Mesothelial cell of epicardium (in vitro differentiated cells): ENCODE results near the gene XPA. TPM values are rescaled to one million over a fixed set of nuclear protein-coding genes. Genes with fewer than 3 reads are reported as not detected.

Experiments
- DNase-seq, 2 experiments: peaks; one replicate each; pipeline ENCODE4 v3.0.0; 2021; ENCODE audit warnings: low spot score in 2 of 2; ENCODE audit not compliant: unreplicated experiment in 2 of 2
- H3K27ac Mint-ChIP-seq: 2 replicates; pipeline ENCODE4 v1.8.0; 2021; ENCODE audit warnings: mixed read lengths
- H3K27me3 Mint-ChIP-seq: 2 replicates; pipeline ENCODE4 v1.8.0; 2021; ENCODE audit warnings: low read depth, mixed read lengths
- H3K36me3 Mint-ChIP-seq: 2 replicates; pipeline ENCODE4 v1.8.0; 2021; ENCODE audit warnings: mixed read lengths
- H3K4me1 Mint-ChIP-seq: 2 replicates; pipeline ENCODE4 v1.8.0; 2021; ENCODE audit warnings: mixed read lengths
- H3K4me3 Mint-ChIP-seq: 2 replicates; pipeline ENCODE4 v1.8.0; 2021; ENCODE audit warnings: mild to moderate bottlenecking, moderate library complexity, mixed read lengths
- H3K9me3 Mint-ChIP-seq: 2 replicates; pipeline ENCODE4 v1.8.0; 2021; ENCODE audit warnings: mixed read lengths
- total RNA-seq: library from RNA; stranded (reverse); gene quantifications from 3 replicates; pipeline ENCODE4 v1.2.1, GENCODE V29; 2021
- TF ChIP-seq, protein P1 (sequence below): fragments of 200-600 bp; sonication (generic); IDR thresholded peaks from one replicate; pipeline ENCODE4 v1.5.0; 2021; ENCODE audit warnings: antibody characterized with exemption; ENCODE audit not compliant: unreplicated experiment

Gene XPA
- total RNA-seq, 1 donor from 2014 or later: 17.5 TPM

DNA sequence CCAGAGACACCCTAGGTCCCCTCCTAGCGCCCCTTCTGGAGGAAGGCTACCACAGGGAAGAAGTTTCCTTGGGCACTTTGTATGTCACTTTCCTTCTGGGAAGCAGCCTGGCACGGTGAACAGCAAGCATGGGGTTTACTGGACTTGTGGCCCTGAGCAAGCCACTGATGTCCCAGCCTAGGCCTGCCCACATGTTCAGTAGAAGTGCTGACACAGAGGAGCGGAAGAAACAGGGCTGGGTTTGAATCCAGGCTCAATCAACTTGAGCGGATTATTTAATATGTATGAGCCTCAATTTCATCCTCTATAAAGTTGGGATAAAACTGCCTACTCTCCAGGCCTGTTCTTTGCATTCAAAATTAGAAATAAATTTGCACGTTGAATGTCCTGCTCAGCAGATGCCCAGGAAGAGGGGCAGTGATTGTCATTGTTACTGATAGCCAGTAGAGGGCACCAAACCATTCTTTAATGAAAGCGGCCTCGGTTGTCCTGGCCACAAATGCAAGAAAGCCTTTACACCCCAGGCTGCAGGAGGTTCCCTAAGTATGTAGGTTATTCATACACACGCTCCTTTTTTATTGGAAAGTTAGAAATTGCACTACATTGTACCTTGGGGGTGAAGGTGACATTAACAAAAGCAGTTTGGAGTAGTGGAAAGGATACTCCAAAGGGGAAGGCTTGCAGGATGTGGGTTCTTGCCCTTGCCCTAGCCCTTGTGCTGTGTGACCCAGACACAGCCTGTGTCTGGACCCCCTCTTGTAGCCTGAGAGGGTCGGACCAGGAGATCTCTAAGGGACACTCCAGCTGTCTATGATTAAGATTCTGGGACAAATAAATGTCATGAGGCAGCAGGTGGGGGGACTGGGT lies 13.4 kb upstream of the XPA start:
- H3K27me3 Mint-ChIP-seq: peaks cover 39% of the 10 kb centered on the region
- no peaks in the 10 kb centered on the region for H3K9me3 Mint-ChIP-seq
- TF ChIP-seq, protein P1, sequence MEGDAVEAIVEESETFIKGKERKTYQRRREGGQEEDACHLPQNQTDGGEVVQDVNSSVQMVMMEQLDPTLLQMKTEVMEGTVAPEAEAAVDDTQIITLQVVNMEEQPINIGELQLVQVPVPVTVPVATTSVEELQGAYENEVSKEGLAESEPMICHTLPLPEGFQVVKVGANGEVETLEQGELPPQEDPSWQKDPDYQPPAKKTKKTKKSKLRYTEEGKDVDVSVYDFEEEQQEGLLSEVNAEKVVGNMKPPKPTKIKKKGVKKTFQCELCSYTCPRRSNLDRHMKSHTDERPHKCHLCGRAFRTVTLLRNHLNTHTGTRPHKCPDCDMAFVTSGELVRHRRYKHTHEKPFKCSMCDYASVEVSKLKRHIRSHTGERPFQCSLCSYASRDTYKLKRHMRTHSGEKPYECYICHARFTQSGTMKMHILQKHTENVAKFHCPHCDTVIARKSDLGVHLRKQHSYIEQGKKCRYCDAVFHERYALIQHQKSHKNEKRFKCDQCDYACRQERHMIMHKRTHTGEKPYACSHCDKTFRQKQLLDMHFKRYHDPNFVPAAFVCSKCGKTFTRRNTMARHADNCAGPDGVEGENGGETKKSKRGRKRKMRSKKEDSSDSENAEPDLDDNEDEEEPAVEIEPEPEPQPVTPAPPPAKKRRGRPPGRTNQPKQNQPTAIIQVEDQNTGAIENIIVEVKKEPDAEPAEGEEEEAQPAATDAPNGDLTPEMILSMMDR: peak; percentile 83
- no peak for DNase-seq
- H3K27ac Mint-ChIP-seq: no peak overlapping the region
- no peak overlapping the region for H3K4me3 Mint-ChIP-seq
- H3K4me1 Mint-ChIP-seq: peaks cover 9% of the 10 kb centered on the region
- H3K36me3 Mint-ChIP-seq: no peaks in the 10 kb centered on the region

- no peaks in the 10 kb centered on the region for H3K36me3 Mint-ChIP-seq
- no peak overlapping the region for H3K27ac Mint-ChIP-seq
- no peak overlapping the region for H3K4me3 Mint-ChIP-seq
- no peaks in the 10 kb centered on the region for H3K9me3 Mint-ChIP-seq
- no peak for DNase-seq
- H3K4me1 Mint-ChIP-seq: peaks cover 23% of the 10 kb centered on the region
- peaks cover 29% of the 10 kb centered on the region for H3K27me3 Mint-ChIP-seq
- TF ChIP-seq, protein P1: no peak
Measured at GRCh38 chr9:97706246-97706645, 9.1 kb upstream of the XPA start.

GRCh38 chr9:97705354-97705950 lies 8.3 kb upstream of the XPA start:
- H3K27ac Mint-ChIP-seq: no peak overlapping the region
- H3K36me3 Mint-ChIP-seq: no peaks in the 10 kb centered on the region
- DNase-seq: no peak
- no peak overlapping the region for H3K4me3 Mint-ChIP-seq
- H3K27me3 Mint-ChIP-seq: peaks cover 28% of the 10 kb centered on the region
- no peaks in the 10 kb centered on the region for H3K9me3 Mint-ChIP-seq
- peaks cover 17% of the 10 kb centered on the region for H3K4me1 Mint-ChIP-seq
- TF ChIP-seq, protein P1: no peak

- no peak for DNase-seq
- H3K27ac Mint-ChIP-seq: peak overlapping the region; percentile 5
- no peak overlapping the region for H3K4me3 Mint-ChIP-seq
- TF ChIP-seq, protein P1: no peak
- no peaks in the 10 kb centered on the region for H3K36me3 Mint-ChIP-seq
- H3K9me3 Mint-ChIP-seq: no peaks in the 10 kb centered on the region
- H3K4me1 Mint-ChIP-seq: peaks cover 18% of the 10 kb centered on the region
- H3K27me3 Mint-ChIP-seq: peaks cover 26% of the 10 kb centered on the region
Measured at GRCh38 chr9:97704851-97705250, 7.7 kb upstream of the XPA start.

- peaks cover 25% of the 10 kb centered on the region for H3K27me3 Mint-ChIP-seq
- H3K36me3 Mint-ChIP-seq: no peaks in the 10 kb centered on the region
- no peak overlapping the region for H3K4me3 Mint-ChIP-seq
- H3K9me3 Mint-ChIP-seq: no peaks in the 10 kb centered on the region
- no peak for DNase-seq
- peak overlapping the region; percentile 94 for H3K27ac Mint-ChIP-seq
- H3K4me1 Mint-ChIP-seq: peaks cover 24% of the 10 kb centered on the region
- TF ChIP-seq, protein P1: no peak
Measured at GRCh38 chr9:97704345-97704677, 7.2 kb upstream of the XPA start.
